Right lobe of liver (tissue), 4 donors: ENCODE measurements around the gene FNDC3A.

Source experiments
- CTCF ChIP-seq, 4 donors: fragments of 200-600 bp in 3 of 4; fragments of 450-650 bp in 1 of 4; IDR thresholded peaks; one replicate each; pipeline versions ENCODE4 v1.5.1 to v1.8.0; 2016 to 2022; ENCODE audit warnings: antibody characterized with exemption in 4 of 4, mild to moderate bottlenecking in 2 of 4
- POLR2A ChIP-seq: fragments of 450-650 bp; IDR thresholded peaks from one replicate; pipeline ENCODE4 v1.6.1; 2017; ENCODE audit warnings: antibody characterized with exemption, mild to moderate bottlenecking
- donor health status: DM: no; HTN: no; CAD: no.
- donor health status: DM: no; HTN: no; CAD: no.
- donor health status: DM: no; HTN: yes; CAD: no.

GRCh38 chr13:49100637-49101570 is 125.2 kb downstream of the FNDC3A start:
- TF ChIP-seq CTCF (IDR thresholded peaks at IDR 0.05) (no peak), POLR2A (no peak)
